Activated CD8-positive, alpha-beta memory T cell treated with anti-CD3 and anti-CD28 coated beads for 4 hours (primary cell): Measurements from ENCODE around the gene UBE2E1.
"Not testable (repeated sequence)": the region's sequence is repeated elsewhere in the genome, so short reads cannot be mapped to it uniquely, and the experiment has no call there.

Source experiments
- DNase-seq, 2 donors: peaks; one replicate each; pipeline ENCODE4 v3.0.0-alpha.2; 2020; ENCODE audit warnings: low read depth in 2 of 2

Gene UBE2E1

DNA sequence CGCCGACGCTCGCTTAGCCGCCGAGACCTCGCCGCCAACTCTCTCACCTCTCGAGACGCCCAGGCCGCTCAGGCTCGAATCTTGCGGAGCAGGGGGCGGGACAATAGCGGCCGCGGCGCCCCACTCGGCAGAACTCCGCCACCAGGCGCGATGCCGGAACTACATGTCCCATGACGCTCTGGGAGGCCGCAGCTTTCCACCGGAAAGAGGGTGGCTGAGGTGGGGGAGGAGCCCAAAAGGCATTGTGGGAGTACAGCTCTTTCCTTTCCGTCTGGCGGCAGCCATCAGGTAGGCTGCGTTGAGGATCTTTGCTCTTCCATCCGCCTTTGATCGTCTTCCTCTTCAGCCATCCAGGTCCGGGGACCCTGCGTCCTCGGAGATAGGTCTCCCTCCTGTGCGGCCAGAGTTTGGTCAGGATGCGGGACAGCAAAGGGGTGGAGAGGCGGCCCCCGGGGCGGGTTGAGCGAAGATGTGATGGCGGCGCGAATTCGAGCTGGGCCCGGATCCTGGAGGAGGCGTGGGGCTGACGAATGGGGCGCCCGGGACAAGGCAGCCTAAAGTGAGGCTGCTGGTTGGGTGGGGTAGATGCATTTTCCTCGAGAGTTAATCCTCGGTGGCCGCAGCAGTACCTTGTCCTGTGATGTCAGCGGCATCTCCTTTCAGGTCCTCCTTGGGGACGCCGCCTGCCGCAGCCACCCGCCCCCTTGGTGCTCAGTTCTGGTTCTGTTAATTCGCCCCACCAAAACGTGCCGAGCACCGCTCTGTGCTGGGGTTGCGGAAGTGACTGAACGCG, 111.3 kb downstream of the UBE2E1 start, which contains the start of the genes NKIRAS1 and RPL15:
NKIRAS1 (minus strand) TSS at position 105 of the 793 bp plus-strand sequence. CDS start 6,086 bp downstream, outside the sequence.
RPL15 (plus strand) TSS at position 247 of the 793 bp plus-strand sequence. CDS start 728 bp downstream, outside the sequence.
- DNase-seq = peak; percentile 94 to 97

DNA sequence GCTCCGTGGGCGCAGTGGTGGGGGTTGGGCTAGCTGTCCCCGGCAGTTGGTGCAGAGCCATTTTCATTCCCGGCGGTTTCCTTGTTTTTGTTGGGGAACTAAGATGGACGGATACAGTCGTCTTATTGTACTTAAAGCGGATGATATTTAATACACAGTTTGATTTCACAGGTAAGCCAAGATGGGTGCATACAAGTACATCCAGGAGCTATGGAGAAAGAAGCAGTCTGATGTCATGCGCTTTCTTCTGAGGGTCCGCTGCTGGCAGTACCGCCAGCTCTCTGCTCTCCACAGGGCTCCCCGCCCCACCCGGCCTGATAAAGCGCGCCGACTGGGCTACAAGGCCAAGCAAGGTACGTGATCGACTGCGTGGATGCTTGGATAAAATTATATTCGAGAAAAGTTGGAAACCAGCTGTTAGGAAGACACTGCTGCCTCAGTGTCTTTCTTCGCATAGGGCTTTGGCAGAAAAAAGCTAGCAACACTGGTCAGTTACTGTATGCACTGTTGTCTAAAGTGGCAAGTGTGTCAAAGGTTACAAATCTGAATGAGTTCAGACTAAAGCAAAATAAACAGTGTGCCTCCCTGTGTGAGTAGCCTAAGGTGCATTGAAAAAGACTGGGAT, 112.0 kb downstream of the UBE2E1 start:
- DNase-seq = not testable (repeated sequence)

DNA sequence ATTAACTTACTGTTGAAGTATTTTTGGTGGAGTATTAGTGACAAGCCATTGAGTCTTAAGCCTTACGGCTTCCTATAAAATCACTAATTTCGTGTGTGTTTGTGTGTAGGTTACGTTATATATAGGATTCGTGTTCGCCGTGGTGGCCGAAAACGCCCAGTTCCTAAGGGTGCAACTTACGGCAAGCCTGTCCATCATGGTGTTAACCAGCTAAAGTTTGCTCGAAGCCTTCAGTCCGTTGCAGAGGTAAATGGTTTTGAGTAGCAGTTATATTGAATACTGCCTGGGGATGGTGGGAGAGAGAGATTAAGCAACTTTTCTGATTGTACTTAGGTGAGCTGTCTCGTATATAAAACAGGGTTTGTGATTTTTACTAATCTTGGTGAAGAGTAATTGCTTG, 112.6 kb downstream of the UBE2E1 start:
- DNase-seq = not testable (repeated sequence)

DNA sequence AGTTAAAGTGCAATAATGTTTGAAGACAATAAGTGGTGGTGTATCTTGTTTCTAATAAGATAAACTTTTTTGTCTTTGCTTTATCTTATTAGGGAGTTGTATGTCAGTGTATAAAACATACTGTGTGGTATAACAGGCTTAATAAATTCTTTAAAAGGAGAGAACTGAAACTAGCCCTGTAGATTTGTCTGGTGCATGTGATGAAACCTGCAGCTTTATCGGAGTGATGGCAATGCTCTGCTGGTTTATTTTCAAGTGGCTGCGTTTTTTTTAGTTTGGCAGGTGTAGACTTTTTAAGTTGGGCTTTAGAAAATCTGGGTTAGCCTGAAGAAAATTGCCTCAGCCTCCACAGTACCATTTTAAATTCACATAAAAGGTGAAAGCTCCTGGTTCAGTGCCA, 113.9 kb downstream of the UBE2E1 start:
- DNase-seq = no peak

- DNase-seq = no peak
These were observed 114.4 kb downstream of the UBE2E1 start for GRCh38 chr3:23920151-23920655.

- no peak for DNase-seq
These were observed 115.3 kb downstream of the UBE2E1 start for GRCh38 chr3:23921052-23921511.

GRCh38 chr3:23923786-23924185, 118.0 kb downstream of the UBE2E1 start:
- DNase-seq = no peak

- DNase-seq = no peak
These were observed 120.5 kb downstream of the UBE2E1 start for GRCh38 chr3:23926246-23926645.

DNA sequence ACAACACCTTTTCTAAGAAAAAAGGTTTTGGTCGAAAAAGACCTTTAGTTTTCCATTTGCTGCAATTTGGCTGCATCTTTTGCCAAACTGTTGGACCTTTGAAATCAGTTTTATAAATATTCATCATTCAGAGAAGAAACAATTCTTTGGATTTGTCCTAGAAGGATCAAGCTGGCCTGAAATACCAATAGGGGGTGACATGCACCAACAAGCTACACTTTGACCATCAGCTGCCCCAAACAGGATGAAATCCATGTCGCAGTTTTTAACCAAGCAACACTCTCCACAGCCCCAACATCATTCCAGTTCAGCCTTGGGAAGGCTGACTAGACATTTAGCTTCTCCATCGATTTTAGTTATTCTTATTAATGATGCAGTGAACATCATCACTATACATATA, 121.0 kb downstream of the UBE2E1 start:
- DNase-seq = no peak

DNA sequence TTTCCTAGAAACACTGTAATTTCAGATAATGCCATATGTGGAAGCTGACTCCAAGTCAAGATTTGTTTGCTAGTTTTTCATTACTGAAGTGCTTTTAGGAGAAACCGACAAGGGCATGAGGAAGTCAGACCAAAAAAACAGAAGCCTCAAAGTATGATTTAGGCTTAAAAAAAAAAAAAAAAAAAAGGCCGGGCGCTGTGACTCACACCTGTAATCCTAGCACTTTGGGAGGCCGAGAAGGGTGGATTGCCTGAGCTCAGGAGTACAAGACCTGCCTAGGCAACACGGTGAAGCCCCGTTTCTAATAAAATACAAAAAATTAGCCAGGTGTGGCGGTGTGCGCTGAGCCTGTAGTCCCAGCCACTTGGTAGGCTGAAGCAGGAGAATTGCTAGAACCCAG, 122.8 kb downstream of the UBE2E1 start:
- DNase-seq = no peak

DNA sequence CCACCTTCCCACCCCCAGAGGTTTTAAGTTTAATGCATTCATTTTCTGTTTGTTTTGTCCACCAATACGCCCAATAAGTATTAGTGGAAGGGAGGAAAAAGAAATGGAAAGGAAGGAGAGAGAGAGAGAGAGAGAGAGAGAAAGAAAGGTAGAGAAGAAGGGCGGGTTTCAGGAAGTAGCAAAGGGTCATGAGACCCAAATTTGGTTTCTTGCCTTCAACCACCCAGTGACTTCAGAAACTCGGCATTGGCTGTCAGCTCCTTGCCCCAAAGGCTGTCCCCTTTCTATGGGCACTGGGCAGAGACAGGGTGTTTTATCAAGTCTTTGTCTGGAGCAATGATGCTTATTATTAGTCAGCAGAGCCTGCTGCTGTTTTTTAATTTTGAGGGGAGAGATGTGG, 125.8 kb downstream of the UBE2E1 start:
- DNase-seq = no peak

- no peak for DNase-seq
These were observed 126.8 kb downstream of the UBE2E1 start for GRCh38 chr3:23932571-23932970.

GRCh38 chr3:23934253-23934652, 128.5 kb downstream of the UBE2E1 start:
- no peak for DNase-seq

DNA sequence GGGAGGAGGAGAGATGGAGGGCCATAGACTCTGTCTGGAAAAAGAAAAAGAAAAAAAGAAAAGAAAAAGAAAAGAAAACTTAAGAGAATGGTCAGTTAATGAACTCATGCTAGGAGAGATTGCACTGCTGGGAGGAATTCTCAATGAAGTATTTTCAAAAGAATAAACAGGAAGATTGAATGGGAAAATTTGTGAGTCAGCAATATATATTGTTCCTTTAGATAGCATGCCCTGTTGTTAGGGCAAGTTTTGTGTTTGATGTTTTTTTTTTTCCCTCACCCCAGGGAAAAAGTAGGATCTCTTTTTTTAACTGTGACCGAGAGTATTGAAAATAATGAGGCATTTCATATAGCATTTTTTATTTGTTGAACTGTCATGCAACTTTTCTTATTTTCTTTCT, 131.5 kb downstream of the UBE2E1 start:
- no peak for DNase-seq

DNA sequence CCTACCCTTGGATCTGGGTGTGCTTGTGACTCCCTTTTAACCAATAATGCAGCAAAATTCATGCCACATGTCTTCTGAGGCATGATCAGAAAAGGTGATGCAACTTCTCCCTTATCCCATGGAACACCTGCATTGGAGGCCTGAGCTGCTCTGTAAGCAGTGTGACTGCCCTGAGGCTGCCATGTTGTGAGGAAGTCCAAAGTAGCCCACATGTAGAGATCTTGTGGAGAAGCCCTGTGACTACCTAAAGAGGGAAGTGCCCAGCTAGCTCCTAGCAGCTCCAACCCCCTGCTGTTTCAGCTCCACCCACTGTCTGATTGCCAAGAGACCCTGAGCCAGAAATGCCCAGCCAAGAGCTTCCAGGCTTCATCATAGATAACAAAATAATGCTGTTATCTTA, 132.9 kb downstream of the UBE2E1 start:
- no peak for DNase-seq

GRCh38 chr3:23940775-23941174, 135.0 kb downstream of the UBE2E1 start:
- DNase-seq = no peak
